Measurements from ENCODE around the gene NMT1.
A peak's percentile ranks its signal among the peaks of the same experiment; 100 is the strongest.

The NMT1 gene

DNA sequence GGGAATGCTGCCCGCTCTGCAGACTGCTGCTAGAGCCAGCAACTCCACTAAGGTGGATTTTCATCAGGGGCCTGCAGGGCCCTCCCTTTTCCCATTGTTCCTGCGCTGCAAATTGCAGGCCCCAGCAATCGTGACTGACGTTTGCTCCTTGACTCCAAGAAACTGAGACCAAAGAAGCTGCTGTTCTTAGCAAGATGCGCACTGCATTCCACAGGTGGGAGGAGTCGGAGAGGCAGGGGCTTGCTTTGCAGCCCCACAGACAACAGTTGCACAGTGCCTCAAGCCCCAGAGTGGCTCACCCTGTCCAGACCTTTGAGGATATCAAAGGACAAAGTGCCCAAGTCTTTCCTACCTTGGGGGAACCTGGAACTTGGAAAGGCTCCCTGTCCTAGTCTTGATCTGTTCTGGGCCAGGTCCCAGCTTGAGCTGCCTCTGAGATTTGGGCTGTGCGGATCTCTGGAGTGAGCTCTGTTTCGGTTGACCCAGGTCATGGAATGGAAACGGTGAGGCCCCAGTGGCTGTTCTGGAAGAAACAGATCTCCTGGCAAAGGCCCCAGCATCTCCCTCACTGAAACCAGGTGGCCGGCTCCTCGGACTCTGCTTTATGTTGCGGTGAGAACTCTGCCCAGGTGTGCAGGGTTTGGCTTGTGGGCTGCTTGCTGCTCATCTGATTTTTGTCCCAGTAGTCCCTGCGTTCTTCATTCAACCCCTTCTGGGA, 46.3 kb downstream of the NMT1 start:
- no peak overlapping the region for H3K27ac ChIP-seq

DNA sequence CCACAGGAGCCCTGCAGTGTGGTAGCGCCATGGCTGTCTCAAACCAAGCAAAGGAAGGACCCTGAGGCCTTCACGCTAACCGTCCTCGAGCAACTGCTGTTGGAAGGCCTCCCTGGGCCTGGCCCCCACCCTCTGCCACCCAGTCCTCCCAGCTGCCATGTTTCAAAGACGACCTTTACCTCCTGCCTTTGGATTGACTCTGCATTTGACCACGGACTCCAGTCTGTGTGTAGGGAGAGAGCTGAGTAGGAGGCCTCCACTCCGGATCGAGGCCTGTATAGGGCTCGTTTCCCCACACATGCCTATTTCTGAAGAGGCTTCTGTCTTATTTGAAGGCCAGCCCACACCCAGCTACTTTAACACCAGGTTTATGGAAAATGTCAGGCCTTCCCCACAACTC, 46.9 kb downstream of the NMT1 start:
- H3K4me3 ChIP-seq: no peak overlapping the region
- H3K27ac ChIP-seq: no peak overlapping the region
- H3K36me3 ChIP-seq (ENCODE audit: insufficient read depth, low read length): peaks cover 54% of the 10 kb centered on the region
- H3K9me3 ChIP-seq (ENCODE audit: low read depth, low read length): no peaks in the 10 kb centered on the region
- TF ChIP-seq EZH2 (IDR thresholded peaks at IDR 0.05) (no peak), POLR2AphosphoS5 (IDR thresholded peaks at IDR 0.05; ENCODE audit: borderline replicate concordance, low read depth, low read length) (no peak), FOXP2 (optimal IDR thresholded peaks at IDR 0.05; ENCODE audit: control extremely low read depth, extremely low read length, insufficient read depth) (no peak)
- DNase-seq (ENCODE audit: low read depth, low spot score): no peak
- H3K9ac ChIP-seq (ENCODE audit: insufficient read length): no peak overlapping the region

More for the DNA sequence above, 46.3 kb downstream of the NMT1 start:
- Histone ChIP-seq H3K36me3 (ENCODE audit: insufficient read depth, low read length) (peaks cover 60% of the 10 kb centered on the region), H3K9ac (ENCODE audit: insufficient read length) (no peak overlapping the region), H3K9me3 (ENCODE audit: low read depth, low read length) (no peaks in the 10 kb centered on the region), H3K4me3 (no peak overlapping the region)
- DNase-seq (ENCODE audit: low read depth, low spot score): no peak
- TF ChIP-seq FOXP2 (optimal IDR thresholded peaks at IDR 0.05; ENCODE audit: control extremely low read depth, extremely low read length, insufficient read depth) (no peak), EZH2 (IDR thresholded peaks at IDR 0.05) (no peak), POLR2AphosphoS5 (IDR thresholded peaks at IDR 0.05; ENCODE audit: borderline replicate concordance, low read depth, low read length) (no peak)

DNA sequence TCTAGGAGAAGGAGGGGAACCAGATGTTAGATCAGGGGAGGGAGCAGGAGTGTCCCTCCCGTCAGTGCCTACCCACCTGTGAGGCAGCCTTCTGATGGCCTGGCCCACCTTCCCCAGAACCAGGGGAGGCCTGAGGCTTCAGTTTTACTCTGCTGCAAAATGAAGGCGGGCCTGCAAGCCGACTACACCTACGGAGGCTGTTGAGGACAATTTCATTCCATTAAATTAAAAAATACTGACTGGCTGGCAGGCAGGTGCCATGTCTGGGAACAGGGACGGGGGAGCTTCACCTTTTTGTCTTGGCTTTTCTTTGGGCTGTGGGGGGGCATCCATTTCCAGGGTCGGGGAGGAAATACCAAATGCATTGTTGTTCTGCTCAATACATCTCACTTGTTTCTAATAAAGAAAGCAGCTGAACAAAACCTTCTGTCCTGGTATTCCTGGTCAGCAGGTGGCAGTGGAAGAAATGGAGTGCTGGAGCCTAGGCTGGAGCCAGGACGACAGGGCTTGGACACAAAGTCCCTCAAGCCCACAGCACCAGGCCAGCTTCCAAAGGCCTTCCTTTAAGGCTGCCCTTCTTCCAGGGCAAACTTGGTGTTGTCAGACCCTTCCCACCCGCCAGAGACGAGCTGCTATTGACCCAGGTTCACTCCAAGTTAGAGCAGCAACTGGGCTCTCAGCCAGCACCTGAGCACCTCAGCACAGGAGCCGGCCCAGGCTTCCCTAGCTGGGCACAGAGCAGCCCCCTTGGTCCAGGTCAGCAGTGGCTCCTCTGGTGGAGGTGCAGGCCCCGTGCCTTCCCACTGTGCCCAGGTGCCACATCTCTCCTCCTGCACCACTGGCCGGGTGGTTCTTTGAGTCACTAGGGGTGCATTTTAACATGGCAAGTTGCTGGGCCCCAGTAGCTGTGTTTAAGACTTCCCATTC, 47.7 kb downstream of the NMT1 start:
- no peak for DNase-seq (ENCODE audit: low read depth, low spot score)
- Histone ChIP-seq H3K9me3 (ENCODE audit: low read depth, low read length) (no peaks in the 10 kb centered on the region), H3K36me3 (ENCODE audit: insufficient read depth, low read length) (peaks cover 46% of the 10 kb centered on the region), H3K4me3 (no peak overlapping the region), H3K9ac (ENCODE audit: insufficient read length) (no peak overlapping the region), H3K27ac (no peak overlapping the region)
- TF ChIP-seq EZH2 (IDR thresholded peaks at IDR 0.05) (no peak), POLR2AphosphoS5 (IDR thresholded peaks at IDR 0.05; ENCODE audit: borderline replicate concordance, low read depth, low read length) (no peak), FOXP2 (optimal IDR thresholded peaks at IDR 0.05; ENCODE audit: control extremely low read depth, extremely low read length, insufficient read depth) (no peak)

DNA sequence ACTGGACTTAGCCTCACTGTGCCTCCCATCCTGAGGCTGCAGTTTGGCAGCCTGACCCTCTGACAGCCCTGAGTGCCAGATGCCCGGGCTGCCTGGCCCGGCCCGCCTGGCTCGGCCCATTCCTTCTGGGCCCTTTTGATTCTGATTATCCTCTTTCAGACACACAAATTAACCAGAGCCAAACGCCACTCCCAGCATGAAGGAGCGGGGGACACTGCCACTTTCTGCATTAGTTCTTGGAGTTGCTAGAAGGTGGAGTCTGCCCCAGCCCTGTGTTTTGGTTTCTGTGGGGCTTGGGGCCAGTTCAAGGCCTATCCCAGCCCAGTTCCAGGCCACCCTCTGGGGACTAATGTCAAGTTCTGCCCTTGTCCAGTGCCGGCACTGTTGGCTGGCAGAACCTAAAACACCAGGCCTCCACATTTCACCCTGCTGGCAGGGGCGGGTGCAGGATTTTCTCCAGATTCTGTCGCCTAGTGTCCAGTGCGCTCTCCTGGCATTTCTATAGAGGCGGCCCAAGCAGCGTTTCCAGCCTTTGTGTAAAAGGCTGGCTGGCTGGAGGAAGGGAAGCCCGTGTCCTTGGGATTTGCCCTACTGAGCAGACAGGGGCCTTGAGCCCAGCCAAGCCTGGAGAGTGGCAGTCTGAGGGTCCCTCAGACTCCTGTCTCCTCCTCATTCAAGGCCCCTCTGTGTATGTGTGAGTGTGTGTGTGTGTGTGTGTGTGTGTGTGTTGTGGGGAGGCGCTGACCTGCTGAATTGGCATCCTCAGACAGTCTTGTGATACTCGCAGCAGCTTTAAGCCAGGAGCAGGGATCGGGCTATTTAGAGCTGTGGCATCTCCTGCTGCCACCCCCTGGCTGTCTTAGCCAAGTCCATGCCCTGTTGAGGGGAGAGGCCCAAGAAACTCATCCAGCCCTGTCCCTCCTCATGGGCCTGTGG, 49.8 kb downstream of the NMT1 start:
- H3K4me3 ChIP-seq: no peak overlapping the region
- H3K9ac ChIP-seq (ENCODE audit: insufficient read length): no peak overlapping the region
- H3K9me3 ChIP-seq (ENCODE audit: low read depth, low read length): no peaks in the 10 kb centered on the region
- peaks cover 25% of the 10 kb centered on the region for H3K36me3 ChIP-seq (ENCODE audit: insufficient read depth, low read length)
- 0 out of 2 replicates have a peak overlapping the region, but pooled peaks have one; percentile 13 for H3K27ac ChIP-seq
- no peak for DNase-seq (ENCODE audit: low read depth, low spot score)
- TF ChIP-seq EZH2 (IDR thresholded peaks at IDR 0.05) (no peak), POLR2AphosphoS5 (IDR thresholded peaks at IDR 0.05; ENCODE audit: borderline replicate concordance, low read depth, low read length) (no peak; the same call in 1 of the 2 replicates), FOXP2 (optimal IDR thresholded peaks at IDR 0.05; ENCODE audit: control extremely low read depth, extremely low read length, insufficient read depth) (no peak)

DNA sequence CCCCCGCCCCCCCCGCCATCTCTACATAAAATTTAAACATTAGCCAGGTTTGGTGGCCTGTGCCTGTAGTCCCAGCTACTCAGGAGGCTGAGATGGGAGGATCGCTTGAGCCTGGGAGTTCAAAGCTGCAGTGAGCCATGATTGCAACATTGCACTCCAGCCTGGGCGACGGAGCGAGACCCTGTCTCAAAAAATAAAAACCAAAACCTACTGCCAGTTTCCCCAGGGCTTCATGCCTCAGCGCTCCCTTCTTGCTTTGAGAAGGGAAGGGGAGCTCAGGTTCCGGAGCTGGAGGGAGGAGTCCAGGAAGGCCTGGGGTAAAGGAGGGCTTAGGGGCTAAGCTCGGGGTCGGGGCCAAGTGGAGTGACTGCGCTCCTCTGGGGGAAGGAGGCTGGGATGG, 50.7 kb downstream of the NMT1 start:
- H3K9ac ChIP-seq (ENCODE audit: insufficient read length): no peak overlapping the region
- H3K27ac ChIP-seq: no peak overlapping the region
- no peak for TF ChIP-seq EZH2 (IDR thresholded peaks at IDR 0.05)
- no peak for TF ChIP-seq POLR2AphosphoS5 (IDR thresholded peaks at IDR 0.05; ENCODE audit: borderline replicate concordance, low read depth, low read length)
- no peak for TF ChIP-seq FOXP2 (optimal IDR thresholded peaks at IDR 0.05; ENCODE audit: control extremely low read depth, extremely low read length, insufficient read depth)
- H3K9me3 ChIP-seq (ENCODE audit: low read depth, low read length): no peaks in the 10 kb centered on the region
- H3K4me3 ChIP-seq: no peak overlapping the region
- DNase-seq (ENCODE audit: low read depth, low spot score): no peak
- H3K36me3 ChIP-seq (ENCODE audit: insufficient read depth, low read length): peaks cover 16% of the 10 kb centered on the region

DNA sequence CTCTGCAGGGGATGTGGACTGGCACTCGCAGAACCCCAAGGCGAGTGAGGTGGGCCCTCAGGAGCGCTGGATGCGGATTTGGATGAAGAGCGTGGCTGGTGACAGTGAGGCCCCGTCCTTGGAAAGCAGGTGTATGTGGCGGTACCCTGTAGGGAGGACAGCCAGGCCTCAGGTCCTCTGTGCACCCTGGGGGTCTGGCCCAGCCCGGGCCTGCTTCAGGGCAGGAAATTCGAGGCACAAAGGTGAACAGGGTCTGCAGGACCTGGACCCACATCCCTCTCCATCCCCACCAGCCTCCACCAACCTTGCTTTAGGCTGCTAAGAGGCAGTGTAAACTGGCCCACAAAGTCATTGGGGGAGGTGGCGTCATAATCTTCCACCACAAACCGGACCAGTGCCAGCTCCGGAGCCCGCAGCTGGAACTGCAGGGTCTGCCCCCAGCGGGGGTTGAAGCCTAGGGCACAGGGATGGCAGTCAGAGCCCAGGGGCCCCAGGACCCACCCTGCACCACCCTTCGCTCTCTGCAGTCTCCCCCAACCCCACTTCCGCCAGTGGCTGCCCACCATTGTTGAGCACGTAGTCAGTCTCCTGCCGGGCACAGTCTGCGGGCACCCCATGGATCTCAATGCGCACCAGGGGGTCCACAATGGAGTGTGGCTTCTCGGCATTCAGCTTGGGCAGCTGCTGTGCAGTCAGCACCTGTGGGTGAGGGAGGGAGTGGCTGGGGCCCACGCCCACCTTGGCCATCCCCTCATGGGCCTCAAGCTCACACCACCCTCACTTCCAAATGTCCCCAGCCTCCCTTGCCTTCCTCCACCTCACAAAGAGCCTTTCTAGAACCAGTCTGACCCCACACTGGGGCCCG, 51.7 kb downstream of the NMT1 start:
- H3K9ac ChIP-seq (ENCODE audit: insufficient read length): no peak overlapping the region

DNA sequence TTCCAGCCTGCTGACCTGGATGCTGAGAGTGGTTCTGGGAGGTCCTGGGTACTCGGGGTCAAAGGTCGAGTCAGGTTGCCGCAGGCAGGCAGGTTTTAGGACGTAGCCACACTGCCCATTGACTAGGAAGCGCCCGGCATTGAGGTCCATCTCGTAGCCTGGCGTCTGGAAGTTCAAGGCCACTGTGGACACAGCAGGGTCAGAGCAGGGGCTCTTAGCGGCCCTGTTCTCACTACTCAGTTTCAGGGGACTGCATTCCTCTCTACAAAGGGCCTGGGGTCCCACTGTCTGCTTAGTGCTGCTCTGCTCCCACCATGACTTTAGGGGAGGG, 52.3 kb downstream of the NMT1 start:
- peaks cover under 1% of the 10 kb centered on the region; the same call in 1 of the 2 replicates for H3K36me3 ChIP-seq (ENCODE audit: insufficient read depth, low read length)
- no peak for DNase-seq (ENCODE audit: low read depth, low spot score)
- no peak for TF ChIP-seq EZH2 (IDR thresholded peaks at IDR 0.05)
- no peak for TF ChIP-seq POLR2AphosphoS5 (IDR thresholded peaks at IDR 0.05; ENCODE audit: borderline replicate concordance, low read depth, low read length)
- TF ChIP-seq FOXP2 (optimal IDR thresholded peaks at IDR 0.05; ENCODE audit: control extremely low read depth, extremely low read length, insufficient read depth): no peak
- H3K27ac ChIP-seq: no peak overlapping the region
- no peak overlapping the region for H3K9ac ChIP-seq (ENCODE audit: insufficient read length)
- H3K9me3 ChIP-seq (ENCODE audit: low read depth, low read length): no peaks in the 10 kb centered on the region
- no peak overlapping the region for H3K4me3 ChIP-seq

More for the DNA sequence above, 51.7 kb downstream of the NMT1 start:
- H3K36me3 ChIP-seq (ENCODE audit: insufficient read depth, low read length): peaks cover 7% of the 10 kb centered on the region; the same call in 1 of the 2 replicates
- H3K27ac ChIP-seq: no peak overlapping the region
- DNase-seq (ENCODE audit: low read depth, low spot score): no peak
- no peaks in the 10 kb centered on the region for H3K9me3 ChIP-seq (ENCODE audit: low read depth, low read length)
- H3K4me3 ChIP-seq: no peak overlapping the region
- TF ChIP-seq EZH2 (IDR thresholded peaks at IDR 0.05) (no peak), POLR2AphosphoS5 (IDR thresholded peaks at IDR 0.05; ENCODE audit: borderline replicate concordance, low read depth, low read length) (no peak), FOXP2 (optimal IDR thresholded peaks at IDR 0.05; ENCODE audit: control extremely low read depth, extremely low read length, insufficient read depth) (no peak)
